Chondrocyte (in vitro differentiated cells): ENCODE results near the gene BASP1. TPM values are rescaled to one million over a fixed set of nuclear protein-coding genes. Genes with fewer than 3 reads are reported as not detected.

ENCODE experiments used
- DNase-seq: peaks from one replicate; pipeline ENCODE4 v3.0.0; 2021; ENCODE audit warnings: mixed read lengths, low spot score
- H3K27ac Mint-ChIP-seq: one replicate; pipeline ENCODE4 v1.8.0; 2021; ENCODE audit warnings: mild to moderate bottlenecking, moderate library complexity, mixed read lengths; ENCODE audit not compliant: unreplicated experiment
- H3K27me3 Mint-ChIP-seq: 2 replicates; pipeline ENCODE4 v1.8.0; 2021; ENCODE audit warnings: low read depth, mixed read lengths
- H3K36me3 Mint-ChIP-seq: 2 replicates; pipeline ENCODE4 v1.8.0; 2021; ENCODE audit warnings: low read depth, mixed read lengths
- H3K4me1 Mint-ChIP-seq: 2 replicates; pipeline ENCODE4 v1.8.0; 2021; ENCODE audit warnings: low read depth, mild to moderate bottlenecking, mixed read lengths
- H3K4me3 Mint-ChIP-seq: one replicate; pipeline ENCODE4 v1.8.0; 2021; ENCODE audit warnings: mild to moderate bottlenecking, moderate library complexity, mixed read lengths; ENCODE audit not compliant: unreplicated experiment
- H3K9me3 Mint-ChIP-seq: 2 replicates; pipeline ENCODE4 v1.8.0; 2021; ENCODE audit warnings: low read depth, mixed read lengths
- total RNA-seq: library from RNA; stranded (reverse); gene quantifications from 3 replicates; pipeline ENCODE4 v1.2.1, GENCODE V29; 2021
- TF ChIP-seq, protein P1 (sequence below): fragments of 200-600 bp; sonication (generic); IDR thresholded peaks from 2 replicates; pipeline ENCODE4 v1.5.0; 2021; ENCODE audit warnings: antibody characterized with exemption, mild to moderate bottlenecking, moderate library complexity

Gene BASP1
- total RNA-seq, 1 donor from 2014 or later: 181 TPM

DNA sequence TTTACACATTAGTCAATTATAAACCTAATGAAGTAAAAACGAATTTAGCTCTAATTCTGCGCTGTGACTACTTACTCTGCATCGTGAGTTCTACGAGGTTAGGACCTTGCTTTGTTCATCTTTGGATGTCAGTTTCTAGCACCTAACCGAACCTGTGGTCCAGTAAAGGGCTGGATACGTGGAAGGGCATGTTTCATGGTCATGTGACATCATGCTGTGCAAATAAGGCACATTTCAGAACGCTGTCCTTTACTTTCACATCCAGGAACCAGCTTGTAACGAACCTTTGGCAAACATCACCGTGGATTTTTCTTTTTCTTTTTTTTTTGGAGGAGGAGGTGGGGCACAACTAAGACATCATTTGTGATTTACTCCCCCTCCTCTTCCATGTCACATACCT lies 15.0 kb downstream of the BASP1 start:
- Mint-ChIP-seq H3K36me3 (peaks cover 27% of the 10 kb centered on the region), H3K4me3 (no peak overlapping the region), H3K27ac (no peak overlapping the region), H3K4me1 (peaks cover 74% of the 10 kb centered on the region), H3K27me3 (no peaks in the 10 kb centered on the region), H3K9me3 (peaks cover 3% of the 10 kb centered on the region)
- no peak for DNase-seq
- TF ChIP-seq, protein P1, sequence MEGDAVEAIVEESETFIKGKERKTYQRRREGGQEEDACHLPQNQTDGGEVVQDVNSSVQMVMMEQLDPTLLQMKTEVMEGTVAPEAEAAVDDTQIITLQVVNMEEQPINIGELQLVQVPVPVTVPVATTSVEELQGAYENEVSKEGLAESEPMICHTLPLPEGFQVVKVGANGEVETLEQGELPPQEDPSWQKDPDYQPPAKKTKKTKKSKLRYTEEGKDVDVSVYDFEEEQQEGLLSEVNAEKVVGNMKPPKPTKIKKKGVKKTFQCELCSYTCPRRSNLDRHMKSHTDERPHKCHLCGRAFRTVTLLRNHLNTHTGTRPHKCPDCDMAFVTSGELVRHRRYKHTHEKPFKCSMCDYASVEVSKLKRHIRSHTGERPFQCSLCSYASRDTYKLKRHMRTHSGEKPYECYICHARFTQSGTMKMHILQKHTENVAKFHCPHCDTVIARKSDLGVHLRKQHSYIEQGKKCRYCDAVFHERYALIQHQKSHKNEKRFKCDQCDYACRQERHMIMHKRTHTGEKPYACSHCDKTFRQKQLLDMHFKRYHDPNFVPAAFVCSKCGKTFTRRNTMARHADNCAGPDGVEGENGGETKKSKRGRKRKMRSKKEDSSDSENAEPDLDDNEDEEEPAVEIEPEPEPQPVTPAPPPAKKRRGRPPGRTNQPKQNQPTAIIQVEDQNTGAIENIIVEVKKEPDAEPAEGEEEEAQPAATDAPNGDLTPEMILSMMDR: no peak

DNA sequence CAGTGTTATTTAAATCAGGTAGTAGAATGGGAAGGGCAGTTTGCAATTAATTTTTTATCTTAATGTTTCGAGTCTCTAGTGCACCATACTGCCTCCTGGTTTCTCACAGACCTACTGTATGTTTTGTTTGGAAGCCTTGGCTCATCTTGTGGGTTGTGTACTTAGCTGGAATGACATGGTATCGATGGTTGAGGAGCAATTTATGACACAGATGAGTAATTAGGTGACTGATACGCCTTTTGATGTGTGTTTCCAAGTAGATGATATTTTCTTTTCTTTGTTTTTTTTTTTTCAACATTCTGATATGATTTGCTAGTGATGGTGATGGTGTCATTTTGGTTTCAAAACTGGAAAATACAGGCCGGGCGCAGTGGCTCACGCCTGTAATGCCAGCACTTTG lies 16.1 kb downstream of the BASP1 start:
- peak overlapping the region; percentile 3 for H3K27ac Mint-ChIP-seq
- peaks cover 3% of the 10 kb centered on the region for H3K9me3 Mint-ChIP-seq
- peaks cover 75% of the 10 kb centered on the region for H3K4me1 Mint-ChIP-seq
- H3K4me3 Mint-ChIP-seq: no peak overlapping the region
- TF ChIP-seq, protein P1: no peak
- peaks cover 27% of the 10 kb centered on the region for H3K36me3 Mint-ChIP-seq
- no peaks in the 10 kb centered on the region for H3K27me3 Mint-ChIP-seq
- no peak for DNase-seq

DNA sequence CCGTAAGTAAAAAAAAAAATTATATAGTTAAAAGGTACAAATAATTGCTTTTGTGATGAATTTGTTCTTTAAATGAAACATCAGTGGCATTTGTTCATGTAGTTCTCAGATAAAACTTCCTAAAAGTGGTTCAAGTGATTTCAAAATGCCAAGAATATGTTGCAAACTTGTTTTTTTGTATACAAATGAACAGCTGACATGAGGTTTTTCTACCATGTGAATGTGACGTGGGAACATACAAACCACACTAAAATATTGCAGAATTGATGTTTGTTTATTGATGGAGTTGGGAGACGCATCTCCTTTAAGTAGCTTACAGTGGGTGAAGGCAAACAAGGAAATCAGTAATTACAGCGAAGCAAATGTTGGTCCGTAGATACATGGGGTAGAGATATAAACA lies 16.9 kb downstream of the BASP1 start:
- Mint-ChIP-seq H3K4me1 (peaks cover 75% of the 10 kb centered on the region), H3K27me3 (no peaks in the 10 kb centered on the region), H3K9me3 (peaks cover 3% of the 10 kb centered on the region), H3K36me3 (peaks cover 27% of the 10 kb centered on the region), H3K27ac (peak overlapping the region; percentile 63), H3K4me3 (no peak overlapping the region)
- DNase-seq: no peak
- TF ChIP-seq, protein P1: no peak

DNA sequence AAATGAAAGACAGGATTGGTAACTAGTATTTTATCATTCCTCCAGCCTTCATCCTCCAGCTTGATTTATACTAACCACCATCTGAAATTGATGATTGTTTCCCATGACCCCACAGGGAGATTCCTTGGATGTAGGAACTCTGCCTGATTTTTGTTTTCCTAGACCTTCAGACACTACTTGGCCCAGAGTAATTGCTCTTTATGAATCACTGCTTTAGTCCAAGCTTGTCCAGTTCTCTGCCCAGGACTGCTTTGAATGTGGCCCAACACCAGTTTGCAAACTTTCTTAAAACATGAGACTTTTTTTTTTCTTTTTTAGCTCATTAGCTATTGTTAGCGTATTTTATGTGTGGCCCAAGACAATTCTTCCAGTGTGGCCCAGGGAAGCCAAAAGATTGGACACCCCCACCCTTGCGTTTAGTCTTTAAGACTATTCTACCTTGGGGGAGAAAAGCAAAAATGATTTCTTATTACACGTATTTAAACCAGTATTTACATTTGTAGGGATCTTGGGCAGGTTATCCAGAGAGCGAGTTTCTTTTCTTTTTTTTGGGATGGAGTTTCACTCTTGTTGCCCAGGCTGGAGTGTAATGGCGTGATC lies 18.4 kb downstream of the BASP1 start:
- Mint-ChIP-seq H3K36me3 (peaks cover 18% of the 10 kb centered on the region), H3K9me3 (no peaks in the 10 kb centered on the region), H3K27me3 (no peaks in the 10 kb centered on the region), H3K4me3 (no peak overlapping the region), H3K4me1 (peaks cover 74% of the 10 kb centered on the region), H3K27ac (peak overlapping the region; percentile 71)
- no peak for DNase-seq
- TF ChIP-seq, protein P1: no peak

DNA sequence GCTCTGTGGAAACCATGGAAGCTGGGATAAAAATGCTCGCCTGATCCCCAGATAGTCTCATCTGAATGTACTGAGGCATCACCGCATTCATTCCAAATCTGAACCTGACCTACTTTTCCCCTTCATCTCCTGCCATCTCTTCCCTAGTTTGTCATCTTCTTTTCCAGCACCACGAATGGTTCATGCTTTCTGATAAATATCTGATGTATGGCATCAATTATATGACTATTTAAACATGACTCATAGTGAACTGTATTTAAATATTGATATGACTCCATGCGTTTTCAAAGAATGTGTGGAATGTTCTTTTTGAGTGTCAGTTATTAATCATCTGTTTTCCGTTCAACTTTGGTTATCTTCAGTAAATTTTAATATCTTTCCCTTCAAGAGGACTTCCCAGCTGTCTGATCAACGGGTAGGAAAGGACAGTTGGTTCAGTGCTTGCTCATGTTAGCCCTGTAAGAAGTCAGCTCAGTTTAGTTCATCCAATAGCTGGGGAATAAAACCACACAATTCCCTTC lies 21.1 kb downstream of the BASP1 start:
- H3K9me3 Mint-ChIP-seq: no peaks in the 10 kb centered on the region
- TF ChIP-seq, protein P1: no peak
- H3K4me3 Mint-ChIP-seq: no peak overlapping the region
- H3K36me3 Mint-ChIP-seq: peaks cover 6% of the 10 kb centered on the region
- no peaks in the 10 kb centered on the region for H3K27me3 Mint-ChIP-seq
- H3K4me1 Mint-ChIP-seq: peaks cover 78% of the 10 kb centered on the region
- DNase-seq: no peak
- peak overlapping the region; percentile 73 for H3K27ac Mint-ChIP-seq
